OCI-LY1 (cell line): ENCODE measurements around the gene SORCS3.

ENCODE experiments used
- H2AFZ ChIP-seq: fragments of 200-600 bp; sonication (generic), shearing (Covaris generic); 2 replicates; pipeline ENCODE4 v1.6.0; 2014; ENCODE audit warnings: antibody characterized with exemption, mild to moderate bottlenecking, low read length
- H3F3A ChIP-seq: fragments of 200-600 bp; sonication (generic), shearing (Covaris generic); 2 replicates; pipeline ENCODE4 v1.6.0; 2014; ENCODE audit warnings: mild to moderate bottlenecking, antibody characterized with exemption, low read length, moderate library complexity; ENCODE audit not compliant: insufficient read depth
- H3K27ac ChIP-seq: fragments of 200-600 bp; sonication (generic); 2 replicates; pipeline ENCODE4 v1.5.1; 2014; ENCODE audit warnings: low read length, mixed run types, mild to moderate bottlenecking, low read depth; ENCODE audit not compliant: poor library complexity, severe bottlenecking
- H3K27me3 ChIP-seq: fragments of 200-600 bp; sonication (generic); 2 replicates; pipeline ENCODE4 v1.6.0; 2014; ENCODE audit warnings: antibody characterized with exemption, mild to moderate bottlenecking, low read length, moderate library complexity; ENCODE audit not compliant: insufficient read depth
- H3K36me3 ChIP-seq: fragments of 200-600 bp; sonication (generic); 2 replicates; pipeline ENCODE4 v1.6.1; 2014; ENCODE audit warnings: mild to moderate bottlenecking, antibody characterized with exemption, low read length, moderate library complexity, mixed read lengths; ENCODE audit not compliant: insufficient read depth
- H3K4me1 ChIP-seq: fragments of 200-600 bp; sonication (generic); 2 replicates; pipeline ENCODE4 v1.5.1; 2014; ENCODE audit warnings: mild to moderate bottlenecking, low read length, moderate library complexity; ENCODE audit not compliant: insufficient read depth, severe bottlenecking
- H3K4me2 ChIP-seq: fragments of 200-600 bp; sonication (generic), shearing (Covaris generic); 2 replicates; pipeline ENCODE4 v1.6.1; 2014; ENCODE audit warnings: low read length
- H3K4me3 ChIP-seq: fragments of 200-600 bp; sonication (generic); 2 replicates; pipeline ENCODE4 v1.5.1; 2014; ENCODE audit warnings: low read length, low read depth, mild to moderate bottlenecking, mixed read lengths; ENCODE audit not compliant: poor library complexity, severe bottlenecking
- H3K79me2 ChIP-seq: fragments of 200-600 bp; shearing (Covaris generic); 2 replicates; pipeline ENCODE4 v1.6.1; 2016; ENCODE audit warnings: mixed run types, low read length, mixed read lengths; ENCODE audit not compliant: insufficient read depth
- H3K9ac ChIP-seq: fragments of 200-600 bp; sonication (generic), shearing (Covaris generic); 2 replicates; pipeline ENCODE4 v1.6.1; 2014; ENCODE audit warnings: mild to moderate bottlenecking, low read length, mixed read lengths
- H3K9me2 ChIP-seq: fragments of 200-600 bp; sonication (generic), shearing (Covaris generic); 2 replicates; pipeline ENCODE4 v1.6.1; 2014; ENCODE audit warnings: low read depth, mild to moderate bottlenecking, low read length, mixed read lengths
- H3K9me3 ChIP-seq: fragments of 200-600 bp; shearing (Covaris generic); 2 replicates; pipeline ENCODE4 v1.6.1; 2014; ENCODE audit warnings: low read length, mixed read lengths
- H4K20me1 ChIP-seq: fragments of 200-600 bp; sonication (generic), shearing (Covaris generic); 2 replicates; pipeline ENCODE4 v1.6.0; 2016; ENCODE audit warnings: mild to moderate bottlenecking, low read length; ENCODE audit not compliant: insufficient read depth
- CTCF ChIP-seq: fragments of 200-600 bp; sonication (generic), shearing (Covaris generic); IDR thresholded peaks from 2 replicates; pipeline ENCODE4 v1.5.1; 2017; ENCODE audit warnings: mild to moderate bottlenecking, antibody characterized with exemption, low read length, moderate library complexity, mixed read lengths
- EZH2 ChIP-seq: fragments of 200-600 bp; sonication (generic), shearing (Covaris generic); IDR thresholded peaks from 2 replicates; pipeline ENCODE4 v1.8.0; 2017; ENCODE audit warnings: borderline replicate concordance, mixed run types, mild to moderate bottlenecking, antibody characterized with exemption, low read length, moderate library complexity, mixed read lengths

Gene SORCS3

GRCh38 chr10:104910712-104911111 lies 269.6 kb downstream of the SORCS3 start:
- Histone ChIP-seq H3K27me3 (no peaks in the 10 kb centered on the region), H4K20me1 (no peaks in the 10 kb centered on the region), H3K27ac (no peak overlapping the region), H2AFZ (no peak overlapping the region), H3K79me2 (no peaks in the 10 kb centered on the region), H3K9me3 (no peaks in the 10 kb centered on the region), H3K9ac (no peak overlapping the region), H3K4me1 (no peaks in the 10 kb centered on the region), H3K4me2 (no peak overlapping the region), H3F3A (no peaks in the 10 kb centered on the region), H3K9me2 (no peaks in the 10 kb centered on the region), H3K4me3 (no peak overlapping the region), H3K36me3 (no peaks in the 10 kb centered on the region)
- TF ChIP-seq CTCF (no peak), EZH2 (no peak)

- Histone ChIP-seq H3K27ac (no peak overlapping the region), H3K4me1 (no peaks in the 10 kb centered on the region), H3K9me3 (no peaks in the 10 kb centered on the region), H3K4me2 (no peak overlapping the region), H3K79me2 (no peaks in the 10 kb centered on the region), H3K9ac (no peak overlapping the region), H3K4me3 (no peak overlapping the region), H3K9me2 (no peaks in the 10 kb centered on the region), H4K20me1 (no peaks in the 10 kb centered on the region), H3K27me3 (no peaks in the 10 kb centered on the region), H3K36me3 (no peaks in the 10 kb centered on the region), H2AFZ (no peak overlapping the region), H3F3A (no peaks in the 10 kb centered on the region)
- no peak for TF ChIP-seq EZH2
- no peak for TF ChIP-seq CTCF
These were observed 272.3 kb downstream of the SORCS3 start for GRCh38 chr10:104913390-104913789.

DNA sequence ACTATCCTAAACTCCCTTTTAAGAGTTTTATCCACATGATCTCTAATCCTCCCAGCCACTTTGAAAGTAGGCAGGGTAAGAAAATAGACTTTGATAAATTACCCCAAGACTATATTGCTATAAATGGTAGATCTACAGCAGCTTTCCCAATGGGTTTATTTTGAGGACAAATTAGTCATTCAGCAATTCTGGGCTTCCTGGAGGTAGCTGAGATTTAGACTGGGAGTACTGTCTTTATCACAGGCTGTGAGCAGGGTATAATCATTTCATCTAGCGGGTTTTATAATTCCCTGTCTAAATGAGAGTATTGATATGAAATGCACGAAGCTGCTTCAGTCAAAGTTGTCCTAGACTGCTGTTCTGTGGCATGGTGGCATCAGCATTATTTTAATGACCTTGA lies 279.4 kb downstream of the SORCS3 start:
- no peaks in the 10 kb centered on the region for H3F3A ChIP-seq
- no peaks in the 10 kb centered on the region for H3K27me3 ChIP-seq
- H2AFZ ChIP-seq = no peak overlapping the region
- TF ChIP-seq EZH2 = no peak
- no peak for TF ChIP-seq CTCF
- H3K4me3 ChIP-seq = no peak overlapping the region
- no peak overlapping the region for H3K4me2 ChIP-seq
- no peak overlapping the region for H3K27ac ChIP-seq
- no peaks in the 10 kb centered on the region for H3K36me3 ChIP-seq
- no peaks in the 10 kb centered on the region for H4K20me1 ChIP-seq
- H3K4me1 ChIP-seq = no peaks in the 10 kb centered on the region
- H3K9ac ChIP-seq = no peak overlapping the region
- no peaks in the 10 kb centered on the region for H3K9me3 ChIP-seq
- no peaks in the 10 kb centered on the region for H3K9me2 ChIP-seq
- H3K79me2 ChIP-seq = no peaks in the 10 kb centered on the region
